ENCODE measurements around the gene STUM.

DNA sequence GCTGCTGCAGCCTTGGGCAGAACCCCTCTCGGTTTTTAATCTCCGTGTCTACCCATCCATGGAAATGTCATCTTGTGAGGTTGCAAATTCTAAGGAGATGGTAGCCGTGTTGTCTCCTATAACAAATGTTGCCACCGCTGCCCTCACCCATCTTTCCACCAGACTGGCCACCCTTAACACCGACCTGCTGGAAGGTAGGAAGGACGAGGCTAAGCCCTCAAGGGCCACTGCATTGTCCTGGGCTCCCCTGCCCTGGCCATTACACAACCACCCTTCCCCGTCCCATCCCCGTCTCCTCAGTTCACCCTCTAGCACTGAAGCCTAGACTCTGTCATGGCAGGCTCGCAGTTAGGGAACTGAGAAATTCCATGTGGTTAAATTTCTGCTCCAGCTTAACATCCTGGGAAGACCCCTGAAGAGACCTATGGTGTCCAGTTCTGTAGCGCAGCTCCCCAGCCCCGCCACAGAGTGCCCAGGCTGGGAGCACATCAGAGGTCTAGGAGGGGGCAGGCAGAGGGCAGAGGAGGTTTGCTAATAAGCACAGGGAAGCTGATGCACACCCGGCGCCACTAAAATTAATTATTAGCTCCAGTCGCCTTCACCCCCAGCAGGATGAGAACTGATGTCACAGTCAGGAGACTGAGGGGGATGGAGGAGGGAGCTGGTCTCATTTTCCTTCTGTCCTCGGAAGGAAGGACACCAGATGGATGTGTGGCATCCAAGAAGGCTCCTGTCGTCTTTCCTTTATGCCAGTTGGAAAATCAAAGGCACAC lies 38.3 kb downstream of the STUM start:
- TF ChIP-seq POLR2A (IDR thresholded peaks at IDR 0.05): no peak
- TF ChIP-seq EP300 (IDR thresholded peaks at IDR 0.05; ENCODE audit: low read depth): no peak
- TF ChIP-seq, protein P1, sequence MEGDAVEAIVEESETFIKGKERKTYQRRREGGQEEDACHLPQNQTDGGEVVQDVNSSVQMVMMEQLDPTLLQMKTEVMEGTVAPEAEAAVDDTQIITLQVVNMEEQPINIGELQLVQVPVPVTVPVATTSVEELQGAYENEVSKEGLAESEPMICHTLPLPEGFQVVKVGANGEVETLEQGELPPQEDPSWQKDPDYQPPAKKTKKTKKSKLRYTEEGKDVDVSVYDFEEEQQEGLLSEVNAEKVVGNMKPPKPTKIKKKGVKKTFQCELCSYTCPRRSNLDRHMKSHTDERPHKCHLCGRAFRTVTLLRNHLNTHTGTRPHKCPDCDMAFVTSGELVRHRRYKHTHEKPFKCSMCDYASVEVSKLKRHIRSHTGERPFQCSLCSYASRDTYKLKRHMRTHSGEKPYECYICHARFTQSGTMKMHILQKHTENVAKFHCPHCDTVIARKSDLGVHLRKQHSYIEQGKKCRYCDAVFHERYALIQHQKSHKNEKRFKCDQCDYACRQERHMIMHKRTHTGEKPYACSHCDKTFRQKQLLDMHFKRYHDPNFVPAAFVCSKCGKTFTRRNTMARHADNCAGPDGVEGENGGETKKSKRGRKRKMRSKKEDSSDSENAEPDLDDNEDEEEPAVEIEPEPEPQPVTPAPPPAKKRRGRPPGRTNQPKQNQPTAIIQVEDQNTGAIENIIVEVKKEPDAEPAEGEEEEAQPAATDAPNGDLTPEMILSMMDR (IDR thresholded peaks at IDR 0.05): no peak

Data from transverse colon (tissue), 3 donors.